NCI-H345 treated with DMSO at 0.1 percent for 48 hours (cell line): Measurements from ENCODE around the gene TGFBR3.

Experiments
- DNase-seq: peaks from one replicate; lab custom pipeline; 2025; ENCODE audit not compliant: unreplicated experiment; lab: John Stamatoyannopoulos, UW

Gene TGFBR3

DNA sequence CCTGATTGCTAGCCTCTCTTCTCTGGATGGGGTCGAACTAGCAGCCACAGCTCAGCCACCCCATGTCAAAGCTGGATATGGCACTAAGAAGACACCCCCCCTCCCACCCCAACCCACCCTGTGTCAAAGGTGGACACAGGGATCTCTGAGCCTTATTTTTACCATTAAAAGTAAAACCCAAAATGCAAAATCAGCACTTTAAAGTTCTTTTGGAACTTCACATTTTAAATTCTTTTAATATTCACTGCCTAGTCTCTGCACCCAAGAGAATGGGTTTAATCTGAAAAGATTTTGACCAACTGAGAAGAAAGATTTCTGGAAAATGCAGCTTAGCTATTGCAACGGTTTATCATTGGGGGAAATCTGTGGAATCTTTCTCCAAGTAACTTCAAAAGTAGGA is 167.6 kb downstream of the TGFBR3 start:
- DNase-seq, result no peak

DNA sequence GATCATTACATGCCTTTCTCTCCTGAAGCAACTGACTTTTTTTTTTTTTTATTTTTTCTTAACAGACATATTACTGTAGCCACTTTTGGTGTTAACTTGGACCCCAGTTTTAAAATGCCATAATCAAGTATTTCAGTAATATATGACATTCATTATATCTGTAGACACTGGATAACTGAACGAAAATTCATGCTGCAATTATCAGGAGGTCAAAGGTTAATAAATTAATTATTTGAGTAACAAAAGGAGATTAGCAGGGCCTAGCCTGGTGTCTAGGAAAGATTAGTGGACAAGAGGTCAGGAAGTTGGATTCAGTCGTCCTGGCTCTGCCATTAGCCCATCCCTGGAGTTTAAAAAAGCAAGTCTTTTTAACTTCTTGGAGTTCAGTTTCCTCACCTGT is 168.1 kb downstream of the TGFBR3 start:
- no peak for DNase-seq

DNA sequence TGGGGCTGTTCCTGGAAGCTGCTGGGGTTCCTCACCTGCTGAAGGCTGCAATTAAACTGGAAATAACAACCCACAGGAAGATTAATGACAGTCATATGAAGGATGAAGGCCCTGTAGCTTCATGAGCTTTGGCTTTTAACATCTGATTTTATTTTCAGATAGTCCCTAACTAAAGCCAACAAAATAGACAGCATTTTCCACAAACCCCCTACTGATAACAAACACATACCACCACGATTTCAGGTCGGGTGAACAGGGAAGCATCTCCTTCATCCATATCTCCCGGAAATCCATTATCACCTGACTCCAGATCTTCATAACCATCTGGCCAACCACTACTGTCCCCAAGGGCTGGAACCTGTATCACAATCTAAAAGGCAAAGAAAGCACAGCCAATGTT is 169.6 kb downstream of the TGFBR3 start:
- DNase-seq, result no peak

DNA sequence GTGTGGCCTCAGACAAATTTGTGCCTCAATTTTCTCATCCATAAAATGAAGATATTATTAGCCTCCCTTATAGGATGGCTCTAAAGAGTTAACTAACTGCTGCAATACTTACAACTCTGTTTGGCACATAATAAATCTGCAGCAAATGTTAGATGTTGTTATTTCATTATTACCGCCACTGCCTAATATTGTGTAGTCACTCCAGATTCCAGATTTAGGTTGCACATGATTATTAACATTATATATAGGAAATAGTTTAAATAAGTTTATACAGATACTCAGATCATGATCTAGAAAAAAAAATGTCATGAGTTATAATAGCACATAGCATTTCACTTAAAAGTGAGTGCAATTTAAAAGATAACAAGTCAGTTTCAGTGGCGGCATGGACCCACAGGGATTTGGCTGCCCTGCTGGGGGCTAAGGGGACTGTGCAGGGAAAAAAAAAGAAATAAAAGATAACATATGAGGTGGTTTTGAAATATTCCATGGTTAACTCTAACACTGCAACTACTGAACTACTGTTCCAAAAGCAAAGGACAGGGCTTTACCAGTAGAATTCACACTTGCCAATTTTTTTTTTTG is 170.4 kb downstream of the TGFBR3 start:
- no peak for DNase-seq

DNA sequence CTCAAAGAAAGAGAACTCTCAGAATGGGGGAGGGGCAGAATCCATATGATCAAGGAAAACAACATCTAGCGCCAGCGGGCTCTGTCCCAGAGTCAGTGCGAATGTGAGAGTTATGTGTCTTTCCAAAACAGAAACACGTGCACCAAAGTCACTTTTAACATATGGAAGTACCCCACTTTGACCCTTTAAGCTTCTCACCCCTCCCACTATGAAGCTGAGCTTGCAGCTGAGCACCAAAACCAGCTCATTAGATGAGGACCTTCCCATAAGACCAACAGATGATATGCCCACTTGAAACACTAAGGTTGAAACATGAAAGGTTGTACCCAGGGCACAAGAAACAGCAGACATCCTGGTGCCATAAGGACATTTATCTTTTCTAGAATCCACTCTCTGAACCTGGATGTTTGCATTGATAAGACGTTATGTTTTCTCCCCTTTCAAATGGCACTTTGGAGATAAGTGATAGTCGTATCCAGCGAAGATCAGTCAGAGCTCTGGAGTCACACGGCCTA is 171.0 kb downstream of the TGFBR3 start:
- no peak for DNase-seq

- DNase-seq, result no peak
These were observed 172.7 kb downstream of the TGFBR3 start for GRCh38 chr1:91712981-91713841.

DNA sequence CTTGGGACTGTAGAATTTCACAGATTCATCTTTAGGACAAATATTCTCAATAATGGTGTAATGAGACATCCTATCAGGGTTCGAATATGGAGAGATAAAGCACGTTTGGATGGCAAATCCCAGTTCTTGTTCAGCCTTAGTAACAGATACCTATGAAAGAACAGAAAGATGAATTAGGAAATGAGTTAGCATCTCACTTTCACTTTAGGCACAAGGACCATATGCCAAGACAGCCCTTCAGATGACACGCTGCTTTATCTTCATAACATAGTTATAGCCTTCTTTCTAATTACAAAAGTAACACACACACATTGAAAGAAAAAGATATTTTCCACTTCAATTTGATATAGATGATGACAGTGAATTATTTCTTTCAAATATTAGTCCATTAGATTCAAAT is 173.6 kb downstream of the TGFBR3 start:
- no peak for DNase-seq

- DNase-seq, result no peak
These were observed 174.3 kb downstream of the TGFBR3 start for GRCh38 chr1:91711504-91712247.

DNA sequence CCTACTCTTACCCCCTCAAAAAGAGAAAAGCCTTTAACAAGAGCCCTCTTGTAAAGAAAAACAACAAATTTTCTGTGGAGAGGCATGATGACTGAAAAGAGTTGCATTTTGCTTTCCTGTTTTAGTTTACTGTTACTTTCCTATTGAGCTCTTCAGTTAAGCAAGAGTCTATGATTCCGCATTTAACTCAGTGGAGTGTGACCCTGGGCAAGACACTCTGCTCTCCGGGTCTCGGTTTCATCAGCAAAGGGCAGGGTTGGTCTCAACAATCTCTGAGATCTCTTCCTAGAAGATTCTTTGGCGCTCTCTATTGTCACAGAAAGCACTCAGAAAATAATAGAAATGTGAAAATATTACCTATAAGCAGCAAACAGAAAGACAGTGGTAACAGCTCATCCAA is 175.7 kb downstream of the TGFBR3 start:
- no peak for DNase-seq

DNA sequence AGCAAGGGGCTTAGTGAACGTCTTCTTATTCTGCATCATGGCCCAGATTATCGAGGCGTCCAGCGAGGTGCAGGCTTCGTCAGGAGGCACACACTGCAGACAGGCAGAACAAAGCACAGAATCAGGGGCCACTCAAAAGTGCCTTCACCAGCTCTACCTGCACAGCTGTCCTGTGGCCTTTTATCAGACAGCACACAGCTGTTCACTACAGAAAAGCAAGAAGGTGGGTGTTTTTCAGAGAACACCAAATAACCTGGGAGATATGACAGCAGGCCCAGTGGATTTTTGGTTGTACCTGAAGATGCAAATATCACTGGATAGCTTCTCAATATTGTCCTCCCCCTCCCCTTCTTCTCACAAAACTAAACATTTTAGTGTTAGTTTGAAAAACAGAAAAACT is 177.3 kb downstream of the TGFBR3 start:
- DNase-seq, result no peak

- DNase-seq, result no peak
These were observed 178.1 kb downstream of the TGFBR3 start for GRCh38 chr1:91707890-91708218.

DNA sequence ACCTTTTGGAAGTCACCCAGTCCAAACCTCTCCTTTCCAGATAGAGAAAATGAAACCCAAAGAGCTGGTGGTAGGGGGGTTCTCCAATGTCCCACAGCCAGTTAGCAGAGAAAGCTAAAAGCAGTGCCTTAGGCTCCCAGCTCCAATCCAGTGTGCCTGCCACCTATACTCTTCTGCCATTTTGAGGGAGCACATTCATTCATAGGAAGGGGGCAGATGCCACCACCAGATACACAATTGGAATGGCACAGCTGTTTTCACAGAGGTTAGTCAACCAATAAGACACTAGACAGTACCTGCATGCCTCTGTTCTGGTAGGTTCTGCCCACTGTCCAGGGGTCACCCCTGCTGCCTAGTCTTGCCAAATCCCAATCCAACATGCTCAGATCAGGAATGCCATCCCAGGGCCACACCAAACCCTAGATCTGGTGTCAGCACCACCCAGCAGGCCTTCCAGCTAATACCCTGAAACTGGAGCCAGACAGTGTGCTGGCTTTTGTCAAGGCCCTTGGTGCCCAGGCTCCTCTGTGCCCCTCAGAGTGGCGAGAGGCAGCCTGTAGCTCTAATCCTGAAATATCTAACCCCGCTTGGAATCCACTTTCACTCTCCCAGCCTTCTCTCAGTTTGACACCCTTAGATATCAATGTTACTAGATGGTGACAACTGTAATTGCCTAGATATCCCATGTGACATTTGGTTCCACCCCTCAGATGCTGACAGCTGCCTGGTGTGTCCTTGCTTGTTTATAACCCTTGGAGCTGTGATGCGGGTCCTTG is 178.6 kb downstream of the TGFBR3 start:
- no peak for DNase-seq

- DNase-seq, result no peak
These were observed 179.6 kb downstream of the TGFBR3 start for GRCh38 chr1:91706140-91706957.

DNA sequence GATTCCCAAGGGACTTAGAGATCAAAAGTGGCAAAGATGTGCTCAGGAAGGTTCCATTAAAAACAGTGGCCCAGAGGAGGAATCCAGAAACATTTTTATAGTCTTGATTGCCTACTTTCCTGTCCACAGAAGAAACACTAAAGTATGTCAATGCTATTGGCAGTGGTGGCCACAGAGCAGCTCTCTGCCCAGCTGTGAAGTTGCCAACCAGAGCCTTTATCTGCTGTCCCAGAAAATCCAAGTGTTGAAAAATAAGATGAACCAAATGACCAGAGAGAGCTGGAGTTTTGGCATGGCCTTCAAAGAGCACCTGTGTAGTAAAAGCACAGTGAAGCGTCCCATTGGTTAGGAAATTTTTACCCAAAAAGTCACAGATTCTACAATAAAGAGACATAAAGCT is 181.2 kb downstream of the TGFBR3 start:
- DNase-seq, result no peak

- DNase-seq, result no peak
These were observed 182.9 kb downstream of the TGFBR3 start for GRCh38 chr1:91703095-91703494.

DNA sequence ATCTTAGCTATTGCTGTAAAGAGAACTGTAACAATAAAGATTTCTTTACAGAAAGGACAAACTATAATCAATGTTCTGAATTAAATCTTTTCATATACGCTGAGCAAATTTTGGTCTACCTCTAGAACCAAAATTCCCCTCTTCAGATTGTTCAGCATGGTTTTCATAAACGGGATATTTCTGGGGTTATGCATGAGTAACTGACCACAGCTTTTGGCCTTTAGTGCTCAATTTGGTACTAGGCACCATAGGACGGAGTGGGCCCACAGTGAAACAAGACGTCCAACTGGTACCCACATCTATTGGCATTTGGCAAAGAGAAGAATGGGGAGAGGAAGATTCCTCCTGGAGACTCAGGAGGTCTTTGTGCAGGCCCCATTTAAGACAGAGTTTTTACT is 184.5 kb downstream of the TGFBR3 start:
- DNase-seq, result no peak

DNA sequence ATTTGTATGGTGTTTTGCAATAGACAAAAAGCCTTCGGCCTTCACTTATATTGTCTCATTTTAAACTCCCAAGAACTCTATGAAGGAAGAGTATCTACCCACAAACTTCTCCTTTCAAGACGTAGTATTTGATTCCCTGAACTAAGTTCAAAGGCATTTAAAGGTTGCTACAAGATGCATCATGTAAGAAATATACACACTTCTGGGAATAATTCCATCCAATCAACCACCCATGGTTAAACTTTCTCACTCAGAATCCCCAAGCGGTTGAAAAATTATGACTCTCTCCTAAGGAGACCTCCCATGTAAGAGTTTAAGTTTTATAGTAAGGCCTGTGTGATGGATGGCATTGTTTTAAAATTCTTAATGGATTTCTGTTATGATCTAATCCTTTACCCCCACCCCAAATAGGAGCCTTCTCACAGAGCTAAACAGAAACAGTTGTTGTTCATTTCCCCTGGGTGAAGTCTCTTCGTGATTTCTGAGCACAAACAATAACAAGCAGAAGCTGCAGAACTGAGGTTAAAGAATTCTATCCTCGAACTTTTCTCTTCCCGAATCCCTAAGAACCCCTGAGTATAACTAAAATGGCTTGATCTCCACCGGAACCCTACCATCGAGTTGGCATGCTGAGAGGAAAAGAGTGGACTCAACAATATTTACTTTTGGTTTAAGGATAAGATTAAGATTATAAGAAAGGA is 185.0 kb downstream of the TGFBR3 start:
- no peak for DNase-seq

GRCh38 chr1:91700332-91700731 is 185.6 kb downstream of the TGFBR3 start:
- no peak for DNase-seq

GRCh38 chr1:91699339-91699974 is 186.5 kb downstream of the TGFBR3 start:
- DNase-seq, result no peak
